ENCODE data around the gene MICAL2.

MICAL2 gene

GRCh38 chr11:12094872-12095800 lies 15.3 kb upstream of the MICAL2 start:
- DNase-seq (ENCODE audit: low read depth in 1 of 2, low spot score in 1 of 2), result no peak
- in situ Hi-C loops (cut with HindIII; ENCODE audit: low pct_unique_long_range_greater_than_20kb, low sequenced_read_pairs), result no loop called here
- no peak for TF ChIP-seq JUND (IDR thresholded peaks at IDR 0.05; ENCODE audit: low read depth)

GRCh38 chr11:12097219-12097618 lies 13.2 kb upstream of the MICAL2 start:
- in situ Hi-C loops (cut with HindIII; ENCODE audit: low pct_unique_long_range_greater_than_20kb, low sequenced_read_pairs), result no loop called here

GRCh38 chr11:12098601-12099000 lies 11.8 kb upstream of the MICAL2 start:
- in situ Hi-C loops (cut with HindIII; ENCODE audit: low pct_unique_long_range_greater_than_20kb, low sequenced_read_pairs), result no loop called here
- TF ChIP-seq JUND (IDR thresholded peaks at IDR 0.05; ENCODE audit: low read depth), result no peak
- DNase-seq (ENCODE audit: low read depth in 1 of 2, low spot score in 1 of 2), result no peak

More at GRCh38 chr11:12097219-12097618, 13.2 kb upstream of the MICAL2 start:
- DNase-seq (ENCODE audit: low read depth in 1 of 2, low spot score in 1 of 2), result no peak
- TF ChIP-seq JUND (IDR thresholded peaks at IDR 0.05; ENCODE audit: low read depth), result no peak

- no peak for TF ChIP-seq JUND (IDR thresholded peaks at IDR 0.05; ENCODE audit: low read depth)
- no peak for DNase-seq (ENCODE audit: low read depth in 1 of 2, low spot score in 1 of 2)
- in situ Hi-C loops (cut with HindIII; ENCODE audit: low pct_unique_long_range_greater_than_20kb, low sequenced_read_pairs), result no loop called here
These were observed 11.1 kb upstream of the MICAL2 start for GRCh38 chr11:12099132-12099873.

GRCh38 chr11:12100429-12100828 lies 10.0 kb upstream of the MICAL2 start:
- TF ChIP-seq JUND (IDR thresholded peaks at IDR 0.05; ENCODE audit: low read depth), result no peak
- in situ Hi-C loops (cut with HindIII; ENCODE audit: low pct_unique_long_range_greater_than_20kb, low sequenced_read_pairs), result no loop called here
- DNase-seq (ENCODE audit: low read depth in 1 of 2, low spot score in 1 of 2), result no peak

GRCh38 chr11:12100841-12101242 lies 9.5 kb upstream of the MICAL2 start:
- in situ Hi-C loops (cut with HindIII; ENCODE audit: low pct_unique_long_range_greater_than_20kb, low sequenced_read_pairs), result no loop called here
- no peak for TF ChIP-seq JUND (IDR thresholded peaks at IDR 0.05; ENCODE audit: low read depth)
- no peak for DNase-seq (ENCODE audit: low read depth in 1 of 2, low spot score in 1 of 2)

- no peak for DNase-seq (ENCODE audit: low read depth in 1 of 2, low spot score in 1 of 2)
- in situ Hi-C loops (cut with HindIII; ENCODE audit: low pct_unique_long_range_greater_than_20kb, low sequenced_read_pairs), result no loop called here
- no peak for TF ChIP-seq JUND (IDR thresholded peaks at IDR 0.05; ENCODE audit: low read depth)
These were observed 9.1 kb upstream of the MICAL2 start for GRCh38 chr11:12101318-12101717.

- in situ Hi-C loops (cut with HindIII; ENCODE audit: low pct_unique_long_range_greater_than_20kb, low sequenced_read_pairs), result no loop called here
- no peak for TF ChIP-seq JUND (IDR thresholded peaks at IDR 0.05; ENCODE audit: low read depth)
- peak in 1 of 2 experiments; percentile 36 for DNase-seq (ENCODE audit: low read depth in 1 of 2, low spot score in 1 of 2)
These were observed 7.6 kb upstream of the MICAL2 start for GRCh38 chr11:12102588-12103410.

- peak in 1 of 2 experiments; percentile 59 for DNase-seq (ENCODE audit: low read depth in 1 of 2, low spot score in 1 of 2)
- no peak for TF ChIP-seq JUND (IDR thresholded peaks at IDR 0.05; ENCODE audit: low read depth)
- in situ Hi-C loops (cut with HindIII; ENCODE audit: low pct_unique_long_range_greater_than_20kb, low sequenced_read_pairs), result no loop called here
These were observed 6.8 kb upstream of the MICAL2 start for GRCh38 chr11:12103411-12104225.

GRCh38 chr11:12105471-12105870 lies 4.9 kb upstream of the MICAL2 start:
- in situ Hi-C loops (cut with HindIII; ENCODE audit: low pct_unique_long_range_greater_than_20kb, low sequenced_read_pairs), result no loop called here
- DNase-seq (ENCODE audit: low read depth in 1 of 2, low spot score in 1 of 2), result no peak
- TF ChIP-seq JUND (IDR thresholded peaks at IDR 0.05; ENCODE audit: low read depth), result no peak

GRCh38 chr11:12106101-12106500 lies 4.3 kb upstream of the MICAL2 start:
- no peak for DNase-seq (ENCODE audit: low read depth in 1 of 2, low spot score in 1 of 2)
- no peak for TF ChIP-seq JUND (IDR thresholded peaks at IDR 0.05; ENCODE audit: low read depth)
- in situ Hi-C loops (cut with HindIII; ENCODE audit: low pct_unique_long_range_greater_than_20kb, low sequenced_read_pairs), result no loop called here

- TF ChIP-seq JUND (IDR thresholded peaks at IDR 0.05; ENCODE audit: low read depth), result no peak
- no peak for DNase-seq (ENCODE audit: low read depth in 1 of 2, low spot score in 1 of 2)
- in situ Hi-C loops (cut with HindIII; ENCODE audit: low pct_unique_long_range_greater_than_20kb, low sequenced_read_pairs), result no loop called here
These were observed 3.9 kb upstream of the MICAL2 start for GRCh38 chr11:12106501-12106900.

All from T47D (cell line).